OCI-LY3 (cell line): ENCODE measurements around the gene LDB2.

Experiments
- CTCF ChIP-seq: fragments of 200-600, 300-600 bp; sonication (generic); IDR thresholded peaks from 2 replicates; pipeline ENCODE4 v1.5.1; 2014; ENCODE audit warnings: antibody characterized with exemption, low read length, low read depth
- EZH2phosphoT487 ChIP-seq: fragments of 200-600 bp; shearing (Covaris generic); IDR thresholded peaks from 2 replicates; pipeline ENCODE4 v1.6.1; 2018; ENCODE audit warnings: antibody characterized with exemption, mixed run types, low read depth

GRCh38 chr4:16730522-16731205 is 167.8 kb downstream of the LDB2 start:
- no peak for TF ChIP-seq CTCF
- TF ChIP-seq EZH2phosphoT487 = no peak
